ENCODE results near the gene GAST.

The GAST gene

GRCh38 chr17:41710472-41711090 lies 1.6 kb upstream of the GAST start:
- H3K27me3 ChIP-seq, result peaks cover 19% of the 10 kb centered on the region
- H3K9me3 ChIP-seq, result no peaks in the 10 kb centered on the region
- no peak for TF ChIP-seq CTCF (IDR thresholded peaks at IDR 0.05)
- H3K36me3 ChIP-seq, result no peaks in the 10 kb centered on the region
- H3K4me3 ChIP-seq (ENCODE audit: low read depth in 1 of 2, low read length in 1 of 2), result no peak overlapping the region
- no peaks in the 10 kb centered on the region for H3K4me1 ChIP-seq (ENCODE audit: control insufficient read depth in 1 of 2, insufficient read depth in 1 of 2, low read depth in 1 of 2, low read length in 1 of 2)
- H3K27ac ChIP-seq, result no peak overlapping the region

- Histone ChIP-seq H3K36me3 (no peaks in the 10 kb centered on the region), H3K4me3 (ENCODE audit: low read depth in 1 of 2, low read length in 1 of 2) (no peak overlapping the region), H3K27ac (no peak overlapping the region), H3K27me3 (peaks cover 10% of the 10 kb centered on the region), H3K4me1 (ENCODE audit: control insufficient read depth in 1 of 2, insufficient read depth in 1 of 2, low read depth in 1 of 2, low read length in 1 of 2) (no peaks in the 10 kb centered on the region), H3K9me3 (no peaks in the 10 kb centered on the region)
- TF ChIP-seq CTCF (IDR thresholded peaks at IDR 0.05), result no peak
Observed at GRCh38 chr17:41717408-41718286, 5.5 kb downstream of the GAST start.

- H3K27me3 ChIP-seq, result peaks cover 10% of the 10 kb centered on the region
- no peaks in the 10 kb centered on the region for H3K9me3 ChIP-seq
- H3K36me3 ChIP-seq, result no peaks in the 10 kb centered on the region
- H3K4me1 ChIP-seq (ENCODE audit: control insufficient read depth in 1 of 2, insufficient read depth in 1 of 2, low read depth in 1 of 2, low read length in 1 of 2), result no peaks in the 10 kb centered on the region
- H3K4me3 ChIP-seq (ENCODE audit: low read depth in 1 of 2, low read length in 1 of 2), result no peak overlapping the region
- H3K27ac ChIP-seq, result no peak overlapping the region
- TF ChIP-seq CTCF (IDR thresholded peaks at IDR 0.05), result no peak
Observed at GRCh38 chr17:41718287-41718645, 6.1 kb downstream of the GAST start.

GRCh38 chr17:41722231-41722630 lies 10.1 kb downstream of the GAST start:
- H3K27ac ChIP-seq, result no peak overlapping the region
- no peak overlapping the region for H3K4me3 ChIP-seq (ENCODE audit: low read depth in 1 of 2, low read length in 1 of 2)
- no peaks in the 10 kb centered on the region for H3K36me3 ChIP-seq
- peaks cover 10% of the 10 kb centered on the region for H3K27me3 ChIP-seq
- no peaks in the 10 kb centered on the region for H3K9me3 ChIP-seq
- TF ChIP-seq CTCF (IDR thresholded peaks at IDR 0.05), result no peak
- no peaks in the 10 kb centered on the region for H3K4me1 ChIP-seq (ENCODE audit: control insufficient read depth in 1 of 2, insufficient read depth in 1 of 2, low read depth in 1 of 2, low read length in 1 of 2)

GRCh38 chr17:41723801-41724475 lies 11.8 kb downstream of the GAST start:
- H3K4me1 ChIP-seq (ENCODE audit: control insufficient read depth in 1 of 2, insufficient read depth in 1 of 2, low read depth in 1 of 2, low read length in 1 of 2), result no peaks in the 10 kb centered on the region
- H3K4me3 ChIP-seq (ENCODE audit: low read depth in 1 of 2, low read length in 1 of 2), result no peak overlapping the region
- TF ChIP-seq CTCF (IDR thresholded peaks at IDR 0.05), result no peak

More at GRCh38 chr17:41723801-41724475, 11.8 kb downstream of the GAST start:
- no peaks in the 10 kb centered on the region for H3K36me3 ChIP-seq
- H3K27me3 ChIP-seq, result no peaks in the 10 kb centered on the region
- no peaks in the 10 kb centered on the region for H3K9me3 ChIP-seq
- no peak overlapping the region for H3K27ac ChIP-seq
